HG03432 (cell line): ENCODE data around the gene JADE1.

Experiments used
- ATAC-seq: cut with Tn5 transposase; IDR thresholded peaks from one replicate; pipeline ENCODE4 v1.9.1; 2021; ENCODE audit warnings: mild to moderate bottlenecking, moderate library complexity; ENCODE audit not compliant: unreplicated experiment

The JADE1 gene

GRCh38 chr4:128809477-128810330, at the start of gene JADE1:
TSS of gene JADE1 (plus strand) at chr4:128809700. CDS start at chr4:128831759, 22,059 bp downstream.
- peak; percentile 51 for ATAC-seq

GRCh38 chr4:128766781-128767180, 42.7 kb upstream of the JADE1 start:
- no peak for ATAC-seq

GRCh38 chr4:128768373-128768996, 41.0 kb upstream of the JADE1 start:
- ATAC-seq, result no peak

GRCh38 chr4:128769011-128769410, 40.5 kb upstream of the JADE1 start:
- no peak for ATAC-seq

GRCh38 chr4:128770807-128771206, 38.7 kb upstream of the JADE1 start:
- ATAC-seq, result no peak

GRCh38 chr4:128775477-128775876, 34.0 kb upstream of the JADE1 start:
- ATAC-seq, result no peak

GRCh38 chr4:128775916-128776315, 33.6 kb upstream of the JADE1 start:
- no peak for ATAC-seq

- peak; percentile 61 for ATAC-seq
Observed at GRCh38 chr4:128776794-128777216, 32.7 kb upstream of the JADE1 start.

- ATAC-seq, result no peak
Observed at GRCh38 chr4:128780688-128781087, 28.8 kb upstream of the JADE1 start.

GRCh38 chr4:128782076-128782715, 27.3 kb upstream of the JADE1 start:
- ATAC-seq, result no peak

- no peak for ATAC-seq
Observed at GRCh38 chr4:128782875-128783614, 26.5 kb upstream of the JADE1 start.

GRCh38 chr4:128787509-128788311, 21.8 kb upstream of the JADE1 start:
- ATAC-seq, result no peak

GRCh38 chr4:128793859-128794672, 15.4 kb upstream of the JADE1 start:
- ATAC-seq, result peak; percentile 75

GRCh38 chr4:128796934-128797333, 12.6 kb upstream of the JADE1 start:
- no peak for ATAC-seq

- no peak for ATAC-seq
Observed at GRCh38 chr4:128800284-128800683, 9.2 kb upstream of the JADE1 start.

GRCh38 chr4:128800701-128801284, 8.7 kb upstream of the JADE1 start:
- no peak for ATAC-seq

- ATAC-seq, result no peak
Observed at GRCh38 chr4:128802680-128803628, 6.5 kb upstream of the JADE1 start.

- ATAC-seq, result peak; percentile 49
Observed at GRCh38 chr4:128803783-128804182, 5.7 kb upstream of the JADE1 start.
